Measurements from ENCODE around the gene SLC16A10.
"Not testable (repeated sequence)": the region's sequence is repeated elsewhere in the genome, so short reads cannot be mapped to it uniquely, and the experiment has no call there.

GRCh38 chr6:111095488-111095887 is 8.2 kb downstream of the SLC16A10 start:
- not testable (repeated sequence) for TF ChIP-seq EZH2 (IDR thresholded peaks at IDR 0.05; ENCODE audit: insufficient read depth, poor library complexity, severe bottlenecking); EZH2phosphoT487 (IDR thresholded peaks at IDR 0.05; ENCODE audit: insufficient read depth, low read depth)

Measured in GM23248 (cell line).